ENCODE measurements around the gene RELN. TPM values are rescaled to one million over a fixed set of nuclear protein-coding genes. Genes with fewer than 3 reads are reported as not detected.

Gene RELN
- polyA plus RNA-seq, 1 donor (not counting 4 experiments of a cell fraction or from before 2014, with no cell fraction given) = not detected

DNA sequence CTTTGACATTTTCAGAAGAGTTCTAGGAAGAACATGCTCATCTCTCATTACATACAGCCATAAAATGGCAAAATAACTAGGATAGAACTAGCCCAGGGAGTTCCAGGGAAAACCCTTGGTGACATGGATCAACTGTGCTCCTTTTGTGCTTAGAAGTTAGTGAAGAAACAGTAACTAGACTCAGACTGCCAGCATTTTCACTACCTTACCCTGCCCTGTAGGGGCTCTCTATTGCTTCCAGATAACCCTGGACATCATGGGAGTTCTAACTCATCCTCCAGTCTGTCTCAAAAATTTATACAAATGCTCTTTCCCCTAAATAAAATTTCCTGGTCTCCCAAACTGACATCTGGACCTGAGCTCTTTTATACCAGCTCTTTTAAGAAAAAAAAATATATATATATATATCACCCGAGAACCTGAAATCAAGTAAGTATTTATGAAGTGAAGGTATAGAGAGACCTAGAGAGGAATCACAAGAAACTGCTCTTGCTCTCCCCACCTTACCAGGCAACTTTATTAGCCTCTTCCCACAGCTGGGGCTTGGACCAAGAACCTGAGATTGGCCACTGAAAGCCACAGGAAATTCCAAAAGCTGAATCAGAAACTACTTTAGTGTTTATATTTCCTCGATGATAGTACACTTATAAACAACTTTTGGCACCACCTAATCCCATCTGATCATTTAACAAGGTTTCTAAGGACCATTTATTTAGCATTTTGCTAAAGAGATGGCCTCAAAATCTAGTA is 101.4 kb downstream of the RELN start:
- Histone ChIP-seq H2AFZ (ENCODE audit: control insufficient read depth, low read length) (no peak overlapping the region), H3K27me3 (ENCODE audit: control insufficient read depth, extremely low read depth, insufficient read depth, low read length) (no peaks in the 10 kb centered on the region), H3K4me2 (ENCODE audit: control insufficient read depth, extremely low read depth, insufficient read depth, low read depth, low read length) (no peak overlapping the region), H3K9ac (ENCODE audit: control insufficient read depth, extremely low read depth, insufficient read depth, low read length) (no peak overlapping the region), H3K9me3 (ENCODE audit: control insufficient read depth, low read depth, low read length) (no peaks in the 10 kb centered on the region), H3K9me1 (ENCODE audit: control insufficient read depth, extremely low read depth, insufficient read depth, low read length) (no peaks in the 10 kb centered on the region), H3K79me2 (ENCODE audit: control insufficient read depth, insufficient read depth, low read length) (no peaks in the 10 kb centered on the region), H3K36me3 (ENCODE audit: control insufficient read depth in 2 of 2, extremely low read depth in 1 of 2, insufficient read depth in 2 of 2, low read length in 2 of 2) (no peaks in the 10 kb centered on the region), H3K27ac (ENCODE audit: control insufficient read depth, insufficient read depth, low read length) (no peak overlapping the region), H4K20me1 (ENCODE audit: control insufficient read depth, extremely low read depth, insufficient read depth, low read length) (no peaks in the 10 kb centered on the region), H3K4me3 (ENCODE audit: control insufficient read depth in 2 of 3, extremely low read depth in 1 of 3, insufficient read depth in 2 of 3, low read depth in 1 of 3, low read length in 3 of 3) (no peak overlapping the region), H3K4me1 (ENCODE audit: control insufficient read depth, extremely low read depth, insufficient read depth, low read length) (no peaks in the 10 kb centered on the region)
- dilution Hi-C loops (cut with MboI; ENCODE audit: extremely low pct_ligation_motif_present, low sequenced_read_pairs) = no loop called here
- TF ChIP-seq, protein P1, sequence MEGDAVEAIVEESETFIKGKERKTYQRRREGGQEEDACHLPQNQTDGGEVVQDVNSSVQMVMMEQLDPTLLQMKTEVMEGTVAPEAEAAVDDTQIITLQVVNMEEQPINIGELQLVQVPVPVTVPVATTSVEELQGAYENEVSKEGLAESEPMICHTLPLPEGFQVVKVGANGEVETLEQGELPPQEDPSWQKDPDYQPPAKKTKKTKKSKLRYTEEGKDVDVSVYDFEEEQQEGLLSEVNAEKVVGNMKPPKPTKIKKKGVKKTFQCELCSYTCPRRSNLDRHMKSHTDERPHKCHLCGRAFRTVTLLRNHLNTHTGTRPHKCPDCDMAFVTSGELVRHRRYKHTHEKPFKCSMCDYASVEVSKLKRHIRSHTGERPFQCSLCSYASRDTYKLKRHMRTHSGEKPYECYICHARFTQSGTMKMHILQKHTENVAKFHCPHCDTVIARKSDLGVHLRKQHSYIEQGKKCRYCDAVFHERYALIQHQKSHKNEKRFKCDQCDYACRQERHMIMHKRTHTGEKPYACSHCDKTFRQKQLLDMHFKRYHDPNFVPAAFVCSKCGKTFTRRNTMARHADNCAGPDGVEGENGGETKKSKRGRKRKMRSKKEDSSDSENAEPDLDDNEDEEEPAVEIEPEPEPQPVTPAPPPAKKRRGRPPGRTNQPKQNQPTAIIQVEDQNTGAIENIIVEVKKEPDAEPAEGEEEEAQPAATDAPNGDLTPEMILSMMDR (optimal IDR thresholded peaks at IDR 0.05 in 1 of 3, IDR thresholded peaks at IDR 0.05 in 1 of 3, conservative IDR thresholded peaks at IDR 0.05 in 1 of 3; ENCODE audit: extremely low read depth in 1 of 3, insufficient read depth in 2 of 3, low read length in 3 of 3) = no peak
- no peak for TF ChIP-seq EZH2 (IDR thresholded peaks at IDR 0.05; ENCODE audit: low read length)
- FAIRE-seq (no peak), DNase-seq (ENCODE audit: low read depth, low spot score) (no peak)

- H3K4me1 ChIP-seq (ENCODE audit: control insufficient read depth, extremely low read depth, insufficient read depth, low read length) = no peaks in the 10 kb centered on the region
- H3K27me3 ChIP-seq (ENCODE audit: control insufficient read depth, extremely low read depth, insufficient read depth, low read length) = no peaks in the 10 kb centered on the region
- no peak for FAIRE-seq
- H3K9ac ChIP-seq (ENCODE audit: control insufficient read depth, extremely low read depth, insufficient read depth, low read length) = no peak overlapping the region
- H3K27ac ChIP-seq (ENCODE audit: control insufficient read depth, insufficient read depth, low read length) = no peak overlapping the region
- H3K4me3 ChIP-seq (ENCODE audit: control insufficient read depth in 2 of 3, extremely low read depth in 1 of 3, insufficient read depth in 2 of 3, low read depth in 1 of 3, low read length in 3 of 3) = no peak overlapping the region
- no peaks in the 10 kb centered on the region for H3K9me3 ChIP-seq (ENCODE audit: control insufficient read depth, low read depth, low read length)
- no peaks in the 10 kb centered on the region for H3K79me2 ChIP-seq (ENCODE audit: control insufficient read depth, insufficient read depth, low read length)
- dilution Hi-C loops (cut with MboI; ENCODE audit: extremely low pct_ligation_motif_present, low sequenced_read_pairs) = no loop called here
- no peaks in the 10 kb centered on the region for H3K9me1 ChIP-seq (ENCODE audit: control insufficient read depth, extremely low read depth, insufficient read depth, low read length)
- H3K36me3 ChIP-seq (ENCODE audit: control insufficient read depth in 2 of 2, extremely low read depth in 1 of 2, insufficient read depth in 2 of 2, low read length in 2 of 2) = no peaks in the 10 kb centered on the region
- H4K20me1 ChIP-seq (ENCODE audit: control insufficient read depth, extremely low read depth, insufficient read depth, low read length) = no peaks in the 10 kb centered on the region
- H2AFZ ChIP-seq (ENCODE audit: control insufficient read depth, low read length) = no peak overlapping the region
- no peak for DNase-seq (ENCODE audit: low read depth, low spot score)
- no peak for TF ChIP-seq EZH2 (IDR thresholded peaks at IDR 0.05; ENCODE audit: low read length)
- no peak overlapping the region for H3K4me2 ChIP-seq (ENCODE audit: control insufficient read depth, extremely low read depth, insufficient read depth, low read depth, low read length)
These were observed 102.4 kb downstream of the RELN start for GRCh38 chr7:103887050-103887449.

Measured in keratinocyte (primary cell).